ENCODE measurements around the gene ATP2B2.

ATP2B2 gene

GRCh38 chr3:10501664-10502052 lies 3.7 kb downstream of the ATP2B2 start:
- H3K4me3 ChIP-seq (ENCODE audit: low read depth, low read length) = no peak overlapping the region
- TF ChIP-seq, protein P1, sequence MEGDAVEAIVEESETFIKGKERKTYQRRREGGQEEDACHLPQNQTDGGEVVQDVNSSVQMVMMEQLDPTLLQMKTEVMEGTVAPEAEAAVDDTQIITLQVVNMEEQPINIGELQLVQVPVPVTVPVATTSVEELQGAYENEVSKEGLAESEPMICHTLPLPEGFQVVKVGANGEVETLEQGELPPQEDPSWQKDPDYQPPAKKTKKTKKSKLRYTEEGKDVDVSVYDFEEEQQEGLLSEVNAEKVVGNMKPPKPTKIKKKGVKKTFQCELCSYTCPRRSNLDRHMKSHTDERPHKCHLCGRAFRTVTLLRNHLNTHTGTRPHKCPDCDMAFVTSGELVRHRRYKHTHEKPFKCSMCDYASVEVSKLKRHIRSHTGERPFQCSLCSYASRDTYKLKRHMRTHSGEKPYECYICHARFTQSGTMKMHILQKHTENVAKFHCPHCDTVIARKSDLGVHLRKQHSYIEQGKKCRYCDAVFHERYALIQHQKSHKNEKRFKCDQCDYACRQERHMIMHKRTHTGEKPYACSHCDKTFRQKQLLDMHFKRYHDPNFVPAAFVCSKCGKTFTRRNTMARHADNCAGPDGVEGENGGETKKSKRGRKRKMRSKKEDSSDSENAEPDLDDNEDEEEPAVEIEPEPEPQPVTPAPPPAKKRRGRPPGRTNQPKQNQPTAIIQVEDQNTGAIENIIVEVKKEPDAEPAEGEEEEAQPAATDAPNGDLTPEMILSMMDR (IDR thresholded peaks at IDR 0.05; ENCODE audit: low read depth, low read length) = no peak

GRCh38 chr3:10500717-10501663 lies 4.4 kb downstream of the ATP2B2 start:
- TF ChIP-seq, protein P1 (IDR thresholded peaks at IDR 0.05; ENCODE audit: low read depth, low read length) = no peak
- H3K4me3 ChIP-seq (ENCODE audit: low read depth, low read length) = no peak overlapping the region

- TF ChIP-seq, protein P1 (IDR thresholded peaks at IDR 0.05; ENCODE audit: low read depth, low read length) = no peak
- H3K4me3 ChIP-seq (ENCODE audit: low read depth, low read length) = no peak overlapping the region
Measured at GRCh38 chr3:10498271-10498670, 7.1 kb downstream of the ATP2B2 start.

DNA sequence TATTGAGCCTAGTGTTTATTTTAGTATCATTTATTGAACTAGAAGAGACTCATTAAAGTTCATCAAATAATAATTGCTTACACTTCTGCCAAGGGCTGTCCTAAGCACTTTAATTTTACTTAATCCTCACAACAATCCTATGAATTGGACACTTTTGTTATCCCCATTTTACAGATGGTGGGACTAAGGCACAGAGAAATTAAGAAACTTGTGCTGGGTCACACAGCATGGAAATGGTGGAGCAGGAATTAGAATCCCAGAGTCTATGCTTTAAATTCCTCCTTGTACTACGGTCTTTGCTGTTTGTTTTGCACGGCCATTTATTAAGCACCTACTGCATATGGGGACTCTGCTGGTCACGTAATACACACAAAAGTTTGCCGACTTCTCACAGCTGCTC lies 7.9 kb downstream of the ATP2B2 start:
- TF ChIP-seq, protein P1 (IDR thresholded peaks at IDR 0.05; ENCODE audit: low read depth, low read length) = no peak
- no peak overlapping the region for H3K4me3 ChIP-seq (ENCODE audit: low read depth, low read length)

DNA sequence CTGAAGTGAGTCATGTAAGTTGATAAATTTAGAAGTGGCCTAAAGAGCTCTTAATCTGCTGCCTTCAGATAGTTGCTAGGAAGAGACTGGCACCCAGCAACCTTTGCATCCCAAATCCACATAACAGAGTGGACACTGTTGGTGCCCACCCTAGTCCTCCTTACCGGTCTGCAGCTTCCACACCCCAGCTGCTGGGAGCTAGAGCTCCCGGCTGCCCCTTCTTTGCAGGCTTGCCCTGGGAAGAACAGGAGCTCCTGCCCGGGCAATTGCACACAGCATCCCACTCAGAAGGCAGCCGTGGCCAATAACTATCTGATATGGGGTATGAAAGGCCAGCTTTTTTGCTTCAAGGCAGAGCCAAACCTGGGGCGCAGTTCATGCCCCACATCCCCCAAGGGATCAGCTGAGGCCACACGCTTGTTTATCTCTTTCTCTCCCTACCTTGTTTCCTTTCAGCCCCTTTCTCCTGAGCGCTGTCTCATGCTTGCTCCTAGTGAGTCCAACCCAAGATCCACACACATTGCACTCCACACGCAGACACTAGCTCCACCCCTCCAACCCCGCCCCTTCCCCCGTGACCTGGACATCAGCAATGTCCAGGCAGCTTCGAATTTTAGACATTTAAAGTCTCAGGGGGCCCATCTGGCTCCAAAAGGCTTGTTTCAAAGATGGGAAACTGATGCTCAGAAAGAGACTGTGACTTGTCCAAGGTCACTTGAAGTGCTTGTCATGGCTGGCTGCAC lies 9.1 kb downstream of the ATP2B2 start:
- TF ChIP-seq, protein P1 (IDR thresholded peaks at IDR 0.05; ENCODE audit: low read depth, low read length) = no peak
- no peak overlapping the region for H3K4me3 ChIP-seq (ENCODE audit: low read depth, low read length)

DNA sequence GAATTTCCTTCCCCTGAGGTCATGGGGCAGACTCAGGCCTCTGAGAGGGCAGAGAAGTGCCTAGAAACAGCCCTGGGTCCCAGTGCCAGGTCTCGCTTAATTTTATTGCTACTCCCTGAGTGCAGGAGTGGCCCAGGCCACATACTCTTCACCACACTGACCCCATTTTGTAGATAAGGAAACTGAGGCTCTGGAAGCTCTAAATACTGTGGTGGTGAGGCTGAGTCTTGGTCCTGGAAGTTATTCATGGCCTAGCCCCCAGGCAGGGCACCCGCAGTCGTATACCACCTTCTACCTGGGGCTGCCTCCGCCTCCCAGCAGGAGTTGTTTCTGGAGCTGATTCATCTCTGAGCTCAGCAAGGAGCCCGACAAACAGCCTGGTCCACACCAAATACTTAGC lies 9.8 kb downstream of the ATP2B2 start:
- no peak overlapping the region for H3K4me3 ChIP-seq (ENCODE audit: low read depth, low read length)
- TF ChIP-seq, protein P1 (IDR thresholded peaks at IDR 0.05; ENCODE audit: low read depth, low read length) = no peak

GRCh38 chr3:10495003-10495402 lies 10.4 kb downstream of the ATP2B2 start:
- TF ChIP-seq, protein P1 (IDR thresholded peaks at IDR 0.05; ENCODE audit: low read depth, low read length) = no peak
- no peak overlapping the region for H3K4me3 ChIP-seq (ENCODE audit: low read depth, low read length)
